H1 (cell line): ENCODE results near the gene CBL. TPM values are rescaled to one million over a fixed set of nuclear protein-coding genes. Genes with fewer than 3 reads are reported as not detected.
A peak's percentile ranks its signal among the peaks of the same experiment; 100 is the strongest.

Experiments used
- ASH2L ChIP-seq: fragments of 200-600, 300-600 bp; sonication (generic); IDR thresholded peaks from one replicate; pipeline ENCODE4 v1.7.1; 2017; ENCODE audit warnings: low read length
- CBX5 ChIP-seq: fragments of 300-800, 300-1000 bp; sonication (generic); IDR thresholded peaks from 2 replicates; pipeline ENCODE4 v1.7.1; 2016; ENCODE audit warnings: antibody characterized with exemption, low read length, low read depth
- CBX8 ChIP-seq: fragments of 300-800, 300-1000 bp; sonication (generic); IDR thresholded peaks from 2 replicates; pipeline ENCODE4 v1.7.1; 2016; ENCODE audit warnings: low read depth, low read length, borderline replicate concordance
- CHD2 ChIP-seq: IDR thresholded peaks from 2 replicates; pipeline ENCODE4 v1.6.1; 2012; ENCODE audit warnings: low read length, improper control_type of control experiment
- CTBP2 ChIP-seq: IDR thresholded peaks from 2 replicates; pipeline ENCODE4 v1.7.0; 2011; ENCODE audit warnings: borderline replicate concordance, mild to moderate bottlenecking, moderate library complexity, mixed read lengths, low read length; ENCODE audit not compliant: insufficient read depth, insufficient read length
- E2F6 ChIP-seq: IDR thresholded peaks from 2 replicates; pipeline ENCODE4 v1.6.1; 2012; ENCODE audit warnings: inconsistent platforms
- FOSL1 ChIP-seq: IDR thresholded peaks from 2 replicates; pipeline ENCODE4 v1.6.1; 2011; ENCODE audit warnings: mild to moderate bottlenecking, low read depth, low read length, moderate library complexity; ENCODE audit not compliant: insufficient read depth
- JUN ChIP-seq: IDR thresholded peaks from 2 replicates; pipeline ENCODE4 v1.6.1; 2011; ENCODE audit warnings: low read depth, mild to moderate bottlenecking, improper control_type of control experiment, low read length
- KDM4A ChIP-seq: IDR thresholded peaks from one replicate; pipeline ENCODE4 v1.7.1; 2012; ENCODE audit warnings: low read depth, mild to moderate bottlenecking, moderate library complexity, low read length, inconsistent platforms; ENCODE audit not compliant: severe bottlenecking
- KDM5A ChIP-seq: fragments of 200-600 bp; IDR thresholded peaks from 2 replicates; pipeline ENCODE4 v1.7.1; 2012; ENCODE audit warnings: mild to moderate bottlenecking, low read length, inconsistent platforms, mixed read lengths
- MAX ChIP-seq: IDR thresholded peaks from 2 replicates; pipeline ENCODE4 v1.6.1; 2012; ENCODE audit warnings: inconsistent platforms
- NANOG ChIP-seq: IDR thresholded peaks from 2 replicates; pipeline ENCODE4 v1.6.1; 2011; ENCODE audit warnings: low read length, low read depth, mild to moderate bottlenecking, inconsistent platforms; ENCODE audit not compliant: insufficient read depth, poor library complexity, severe bottlenecking
- NRF1 ChIP-seq: IDR thresholded peaks from 2 replicates; pipeline ENCODE4 v1.6.1; 2011; ENCODE audit warnings: mild to moderate bottlenecking, low read depth, low read length, improper control_type of control experiment
- POLR2A ChIP-seq, 2 experiments: IDR thresholded peaks; 1 replicate in 1 of 2; 2 replicates in 1 of 2; pipeline ENCODE4 v1.6.1; 2011; ENCODE audit warnings: low read depth in 2 of 2, low read length in 2 of 2, mild to moderate bottlenecking in 2 of 2; ENCODE audit errors: control extremely low read depth in 1 of 2
- POLR2AphosphoS5 ChIP-seq: IDR thresholded peaks from 2 replicates; pipeline ENCODE4 v1.6.1; 2011; ENCODE audit warnings: low read depth, low read length
- POU5F1 ChIP-seq: IDR thresholded peaks from 2 replicates; pipeline ENCODE4 v1.6.1; 2011; ENCODE audit warnings: low read depth, mild to moderate bottlenecking, low read length, moderate library complexity
- RAD21 ChIP-seq, 2 experiments: IDR thresholded peaks in 1 of 2; conservative IDR thresholded peaks in 1 of 2; 2 replicates each; pipeline ENCODE4 v1.6.1; 2011; ENCODE audit warnings: low read depth in 2 of 2, low read length in 2 of 2, improper control_type of control experiment in 1 of 2, inconsistent platforms in 1 of 2, mild to moderate bottlenecking in 1 of 2, moderate library complexity in 1 of 2
- RBBP5 ChIP-seq: IDR thresholded peaks from 2 replicates; pipeline ENCODE4 v1.7.1; 2012; ENCODE audit warnings: low read depth, mild to moderate bottlenecking, inconsistent platforms, low read length, moderate library complexity, borderline replicate concordance
- RFX5 ChIP-seq: IDR thresholded peaks from 2 replicates; pipeline ENCODE4 v1.6.1; 2011; ENCODE audit warnings: low read depth, low read length, improper control_type of control experiment, borderline replicate concordance
- RXRA ChIP-seq: IDR thresholded peaks from 2 replicates; pipeline ENCODE4 v1.6.1; 2011; ENCODE audit warnings: low read depth, mild to moderate bottlenecking, low read length, moderate library complexity; ENCODE audit not compliant: insufficient read depth
- SRF ChIP-seq: IDR thresholded peaks from 2 replicates; pipeline ENCODE4 v1.6.1; 2011; ENCODE audit warnings: mild to moderate bottlenecking, low read depth, low read length, moderate library complexity
- TAF1 ChIP-seq: IDR thresholded peaks from 2 replicates; pipeline ENCODE4 v1.6.1; 2011; ENCODE audit warnings: mild to moderate bottlenecking, low read depth, low read length
- YY1 ChIP-seq: IDR thresholded peaks from 2 replicates; pipeline ENCODE4 v1.6.1; 2011; ENCODE audit warnings: low read depth, mild to moderate bottlenecking, low read length
- polyA plus RNA-seq, 7 experiments: library from polyadenylated mRNA; depleted of rRNA in 3 of 7; stranded (reverse) in 5 of 7; unstranded in 2 of 7; fragments of >200 nt in 5 of 7; fragments of 200-250 nt in 2 of 7; gene quantifications; 1 replicate in 5 of 7; 2 replicates in 1 of 7; 4 replicates in 1 of 7; pipeline versions ENCODE4 v1.2.1 to v1.2.3, GENCODE V29; 2011 to 2013; ENCODE audit warnings: missing spikeins in 2 of 7, mixed read lengths in 2 of 7
- total RNA-seq: library from RNA; stranded (reverse); fragmentation: NEBNext Ultra II Directional; extraction: Animal tissue kit (Norgen Biotek cat#: 25700); gene quantifications from 2 replicates; pipeline ENCODE4 v1.2.1, GENCODE V29; 2021

Gene CBL
- total and polyA plus RNA-seq, 2 of the 8 experiments (the other 6 are each of a cell fraction or from before 2014, with no cell fraction given): 23.1 to 57.8 TPM

GRCh38 chr11:119315131-119316015 is 109.2 kb downstream of the CBL start (continued):
- no peak for TF ChIP-seq TAF1
- TF ChIP-seq RFX5: no peak
- TF ChIP-seq RBBP5: no peak
- TF ChIP-seq MAX: peak; percentile 1; the same call in 1 of the 2 replicates
- no peak for TF ChIP-seq CBX8
- TF ChIP-seq JUN: 0 out of 2 replicates have a peak, but pooled peaks have one; percentile 18
- no peak for TF ChIP-seq POU5F1
- TF ChIP-seq NRF1: no peak
- no peak for TF ChIP-seq RXRA
- no peak for TF ChIP-seq POLR2AphosphoS5
- no peak; the same call in 1 of the 2 replicates for TF ChIP-seq YY1
- no peak for TF ChIP-seq CBX5
- TF ChIP-seq POLR2A (IDR thresholded peaks at IDR 0.05; ENCODE audit: control extremely low read depth in 1 of 2, low read depth in 2 of 2, low read length in 2 of 2): no peak
- no peak for TF ChIP-seq E2F6
- TF ChIP-seq NANOG: no peak
- TF ChIP-seq FOSL1: no peak
- TF ChIP-seq CHD2: no peak
- no peak for TF ChIP-seq KDM5A
- TF ChIP-seq SRF: no peak
- no peak for TF ChIP-seq RAD21 (IDR thresholded peaks at IDR 0.05 in 1 of 2, conservative IDR thresholded peaks at IDR 0.05 in 1 of 2; ENCODE audit: low read depth in 2 of 2, low read length in 2 of 2)
- TF ChIP-seq KDM4A: peak; percentile 46
- peak; percentile 55 for TF ChIP-seq CTBP2
- TF ChIP-seq ASH2L: no peak
